GM23338 (cell line): Measurements from ENCODE around the gene SCFD2. TPM values are rescaled to one million over a fixed set of nuclear protein-coding genes. Genes with fewer than 3 reads are reported as not detected.

ENCODE experiments used
- ATAC-seq: fragments of 200-7000 bp; cut with Tn5 transposase; 3 replicates; pipeline ENCODE4 v1.9.1; 2020
- DNase-seq: peaks from one replicate; pipeline ENCODE4 v3.0.0-alpha.2; 2015; ENCODE audit warnings: low spot score
- H2AFZ ChIP-seq: fragments of 200-600 bp; sonication (generic); 2 replicates; pipeline ENCODE4 v1.8.0; 2016; ENCODE audit warnings: antibody characterized with exemption, mild to moderate bottlenecking, moderate library complexity
- H3F3A ChIP-seq: fragments of 200-600 bp; sonication (generic); replicated peaks from 2 replicates; pipeline ENCODE4 v1.8.0; 2017; ENCODE audit warnings: antibody characterized with exemption, mixed run types, low read depth
- H3K27ac ChIP-seq: fragments of 200-600 bp; sonication (generic); 2 replicates; pipeline ENCODE4 v1.6.1; 2016; ENCODE audit warnings: low read depth
- H3K27me3 ChIP-seq: fragments of 200-600 bp; sonication (generic); 2 replicates; pipeline ENCODE4 v1.8.0; 2016; ENCODE audit warnings: mild to moderate bottlenecking, mixed run types, moderate library complexity; ENCODE audit not compliant: insufficient read depth
- H3K36me3 ChIP-seq: fragments of 200-600 bp; sonication (generic); 2 replicates; pipeline ENCODE4 v1.8.0; 2016; ENCODE audit warnings: mild to moderate bottlenecking; ENCODE audit not compliant: insufficient read depth
- H3K4me1 ChIP-seq: fragments of 200-600 bp; sonication (generic); 2 replicates; pipeline ENCODE4 v1.8.0; 2016; ENCODE audit warnings: mild to moderate bottlenecking, moderate library complexity; ENCODE audit not compliant: insufficient read depth
- H3K4me2 ChIP-seq: fragments of 200-600 bp; sonication (generic); 2 replicates; pipeline ENCODE4 v1.7.1; 2017; ENCODE audit warnings: mixed run types
- H3K4me3 ChIP-seq: fragments of 200-600 bp; sonication (generic); 2 replicates; pipeline ENCODE4 v1.6.1; 2016; ENCODE audit warnings: mixed run types
- H3K79me2 ChIP-seq: fragments of 200-600 bp; sonication (generic); replicated peaks from 2 replicates; pipeline ENCODE4 v1.8.0; 2017; ENCODE audit warnings: mild to moderate bottlenecking; ENCODE audit not compliant: insufficient read depth
- H3K9me2 ChIP-seq: fragments of 200-600 bp; sonication (generic); 2 replicates; pipeline ENCODE4 v1.8.0; 2017; ENCODE audit not compliant: insufficient read depth
- H4K20me1 ChIP-seq: fragments of 200-600 bp; sonication (generic); replicated peaks from 2 replicates; pipeline ENCODE4 v1.8.0; 2017; ENCODE audit warnings: mild to moderate bottlenecking; ENCODE audit not compliant: insufficient read depth
- H3K27ac Mint-ChIP-seq: 2 replicates; pipeline ENCODE4 v1.8.0; 2020; ENCODE audit warnings: inconsistent platforms, mild to moderate bottlenecking, moderate library complexity, mixed read lengths
- H3K27me3 Mint-ChIP-seq: 3 replicates; pipeline ENCODE4 v1.8.0; 2022; ENCODE audit warnings: low read depth, mild to moderate bottlenecking, moderate library complexity, mixed read lengths, inconsistent platforms; ENCODE audit not compliant: insufficient read depth, poor library complexity
- H3K36me3 Mint-ChIP-seq: 3 replicates; pipeline ENCODE4 v1.8.0; 2021; ENCODE audit warnings: low read depth, mild to moderate bottlenecking, inconsistent platforms, moderate library complexity, mixed read lengths
- H3K4me1 Mint-ChIP-seq: 3 replicates; pipeline ENCODE4 v1.8.0; 2020; ENCODE audit warnings: mild to moderate bottlenecking, inconsistent platforms, mixed read lengths
- H3K4me3 Mint-ChIP-seq: 3 replicates; pipeline ENCODE4 v1.8.0; 2021; ENCODE audit warnings: moderate library complexity, mild to moderate bottlenecking, inconsistent platforms, mixed read lengths
- H3K9me3 Mint-ChIP-seq: 3 replicates; pipeline ENCODE4 v1.8.0; 2020; ENCODE audit warnings: moderate library complexity, mild to moderate bottlenecking, inconsistent platforms, mixed read lengths
- EZH2 ChIP-seq: fragments of 200-600 bp; sonication (generic); IDR thresholded peaks from one replicate; pipeline ENCODE4 v1.8.0; 2017; ENCODE audit warnings: antibody characterized with exemption, mild to moderate bottlenecking, low read depth; ENCODE audit not compliant: unreplicated experiment
- JUNB ChIP-seq: IDR thresholded peaks from one replicate; pipeline ENCODE4 v1.6.1; 2016; ENCODE audit warnings: antibody characterized with exemption; ENCODE audit not compliant: unreplicated experiment
- POLR2AphosphoS5 ChIP-seq: IDR thresholded peaks from 2 replicates; pipeline ENCODE4 v1.6.1; 2016; ENCODE audit warnings: antibody characterized with exemption, low read depth
- ZNF331 ChIP-seq: fragments of 250-450 bp; sonication (Bioruptor Pico); IDR thresholded peaks from 2 replicates; pipeline ENCODE4 v1.5.0; 2020; ENCODE audit warnings: low read depth, mild to moderate bottlenecking, moderate library complexity
- ZNF462 ChIP-seq: fragments of 250-450 bp; sonication (Bioruptor Pico); IDR thresholded peaks from 2 replicates; pipeline ENCODE4 v1.5.0; 2020; ENCODE audit warnings: mild to moderate bottlenecking, moderate library complexity
- polyA plus RNA-seq: library from polyadenylated mRNA; unstranded; fragments of >200 nt; fragmentation: Nextera tagmentation; extraction: Ambion mirVana; gene quantifications from 2 replicates; pipeline ENCODE4 v1.2.1, GENCODE V29; 2016
- total RNA-seq: library from RNA; depleted of rRNA; stranded (reverse); fragments of >200 nt; shearing (Covaris generic); gene quantifications from 2 replicates; pipeline ENCODE4 v1.2.3, GENCODE V29; 2014

Gene SCFD2
- total and polyA plus RNA-seq, 2 experiments from 2014 or later = 5.7 to 17.5 TPM

GRCh38 chr4:53195815-53196661, 169.8 kb downstream of the SCFD2 start:
- H3K4me2 ChIP-seq = no peak overlapping the region

More at GRCh38 chr4:53195815-53196661, 169.8 kb downstream of the SCFD2 start:
- H3K36me3 Mint-ChIP-seq = no peaks in the 10 kb centered on the region
- H3K79me2 ChIP-seq = no peaks in the 10 kb centered on the region
- no peaks in the 10 kb centered on the region for H3K9me2 ChIP-seq
- H3K9me3 Mint-ChIP-seq = no peaks in the 10 kb centered on the region
- no peak overlapping the region for H3K27ac ChIP-seq
- no peaks in the 10 kb centered on the region for H3K27me3 ChIP-seq
- H3K4me3 Mint-ChIP-seq = no peak overlapping the region
- H3K27ac Mint-ChIP-seq = no peak overlapping the region
- H3K36me3 ChIP-seq = no peaks in the 10 kb centered on the region
- H3K4me1 ChIP-seq = no peaks in the 10 kb centered on the region
- H3K4me1 Mint-ChIP-seq = no peaks in the 10 kb centered on the region
- TF ChIP-seq EZH2 (no peak), JUNB (no peak), ZNF331 (CRISPR knock-in tag) (no peak), ZNF462 (CRISPR knock-in tag) (no peak), POLR2AphosphoS5 (no peak)
- H3F3A ChIP-seq = no peaks in the 10 kb centered on the region
- H2AFZ ChIP-seq = no peak overlapping the region
- DNase-seq (no peak), ATAC-seq (no peak)
- no peak overlapping the region for H3K4me3 ChIP-seq
- H4K20me1 ChIP-seq = no peaks in the 10 kb centered on the region
- peaks cover 3% of the 10 kb centered on the region for H3K27me3 Mint-ChIP-seq
